GM19238 (cell line): ENCODE data around the gene ODC1.
A peak's percentile ranks its signal among the peaks of the same experiment; 100 is the strongest.

Experiments
- DNase-seq: peaks from one replicate; pipeline ENCODE4 v3.0.0; 2011; ENCODE audit warnings: low spot score; ENCODE audit not compliant: insufficient read length

Gene ODC1

GRCh38 chr2:10434886-10435819 is 13.0 kb downstream of the ODC1 start:
- DNase-seq = peak; percentile 84

GRCh38 chr2:10433947-10434885 is 13.9 kb downstream of the ODC1 start:
- DNase-seq = no peak

- no peak for DNase-seq
Observed at GRCh38 chr2:10433264-10433946, 14.7 kb downstream of the ODC1 start.

GRCh38 chr2:10432311-10433181 is 15.6 kb downstream of the ODC1 start:
- no peak for DNase-seq

- no peak for DNase-seq
Observed at GRCh38 chr2:10431797-10432196, 16.3 kb downstream of the ODC1 start.

- no peak for DNase-seq
Observed at GRCh38 chr2:10430886-10431622, 17.1 kb downstream of the ODC1 start.

- DNase-seq = no peak
Observed at GRCh38 chr2:10428924-10429323, 19.2 kb downstream of the ODC1 start.

GRCh38 chr2:10428355-10428754 is 19.8 kb downstream of the ODC1 start:
- DNase-seq = no peak

GRCh38 chr2:10427618-10427949 is 20.5 kb downstream of the ODC1 start:
- DNase-seq = no peak

GRCh38 chr2:10426726-10427617 is 21.2 kb downstream of the ODC1 start:
- DNase-seq = no peak

GRCh38 chr2:10425699-10426098 is 22.4 kb downstream of the ODC1 start:
- DNase-seq = no peak

GRCh38 chr2:10424916-10425505 is 23.1 kb downstream of the ODC1 start:
- DNase-seq = no peak

GRCh38 chr2:10424051-10424450 is 24.1 kb downstream of the ODC1 start:
- no peak for DNase-seq

GRCh38 chr2:10423400-10423774 is 24.7 kb downstream of the ODC1 start:
- DNase-seq = no peak

- no peak for DNase-seq
Observed at GRCh38 chr2:10422732-10423399, 25.3 kb downstream of the ODC1 start.

- no peak for DNase-seq
Observed at GRCh38 chr2:10422251-10422650, 25.9 kb downstream of the ODC1 start.

- no peak for DNase-seq
Observed at GRCh38 chr2:10419553-10420257, 28.4 kb downstream of the ODC1 start.
